Activated T-cell treated with anti-CD3 and anti-CD28 coated beads, Interleukin-2, amount 50 U/mL, for 4 hours (primary cell): ENCODE measurements around the gene NOL7. TPM values are rescaled to one million over a fixed set of nuclear protein-coding genes. Genes with fewer than 3 reads are reported as not detected.

Experiments used
- ATAC-seq, 2 donors: fragments of 200-7000 bp; cut with Tn5 transposase; one replicate each; pipeline ENCODE4 v1.10.0; 2021
- DNase-seq: peaks from one replicate; pipeline ENCODE4 v3.0.0-alpha.2; 2020
- H3K27me3 Mint-ChIP-seq: one replicate; pipeline ENCODE4 v1.8.0; 2021; ENCODE audit warnings: low read depth, mixed read lengths
- H3K36me3 Mint-ChIP-seq: one replicate; pipeline ENCODE4 v1.8.0; 2022; ENCODE audit warnings: mixed read lengths; ENCODE audit not compliant: insufficient read depth
- H3K4me1 Mint-ChIP-seq: one replicate; pipeline ENCODE4 v1.8.0; 2021; ENCODE audit warnings: low read depth, mixed read lengths
- H3K4me3 Mint-ChIP-seq: one replicate; pipeline ENCODE4 v1.8.0; 2021; ENCODE audit warnings: mild to moderate bottlenecking, moderate library complexity, mixed read lengths
- H3K9me3 Mint-ChIP-seq: one replicate; pipeline ENCODE4 v1.8.0; 2021; ENCODE audit warnings: mixed read lengths
- total RNA-seq, 3 donors: library from RNA; stranded (reverse); gene quantifications; one replicate each; pipeline ENCODE4 v1.2.1, GENCODE V29; 2021

Gene NOL7
- total RNA-seq, 3 donors from 2014 or later = 194 to 213 (median 201) TPM

DNA sequence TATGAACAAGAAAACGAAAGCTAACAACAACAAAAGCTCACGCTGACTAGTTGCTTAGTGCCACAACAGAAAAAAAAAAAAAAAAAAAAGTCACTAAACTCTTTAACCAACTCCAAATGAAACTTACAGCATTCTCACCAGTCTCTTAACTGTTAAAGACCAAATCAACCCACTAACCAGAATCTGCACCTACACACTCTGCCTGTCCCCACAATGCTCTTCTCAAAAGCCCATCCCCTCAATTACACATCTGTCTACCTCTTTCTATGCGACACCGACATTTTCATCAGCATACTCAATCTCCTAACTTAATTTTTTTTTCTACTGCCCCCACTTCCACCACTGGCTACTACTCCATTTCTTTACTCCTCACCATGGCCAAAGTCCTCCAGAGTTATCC lies 34.3 kb downstream of the NOL7 start:
- Mint-ChIP-seq H3K4me3 (no peak overlapping the region), H3K4me1 (peaks cover 18% of the 10 kb centered on the region), H3K9me3 (no peaks in the 10 kb centered on the region), H3K36me3 (peaks cover 20% of the 10 kb centered on the region), H3K27me3 (no peaks in the 10 kb centered on the region)
- ATAC-seq = no peak
- DNase-seq = no peak

DNA sequence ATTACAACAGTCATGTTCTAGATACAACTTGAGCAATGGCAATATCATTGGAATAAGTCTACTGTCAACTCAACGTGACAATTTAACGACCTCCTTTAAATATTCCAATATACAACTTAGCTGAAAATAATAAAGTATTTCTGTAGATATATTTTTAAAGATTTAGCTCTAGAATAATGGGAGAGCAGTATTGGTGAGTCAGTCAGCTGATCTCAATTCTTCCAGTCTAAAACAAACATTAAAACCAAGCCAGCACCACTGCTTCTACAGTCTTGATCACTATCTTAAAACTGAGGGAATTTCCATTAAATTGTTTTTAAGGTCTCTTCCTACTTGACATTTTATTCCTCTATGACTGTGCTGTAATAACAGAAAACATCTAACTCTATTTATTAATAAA lies 38.2 kb downstream of the NOL7 start:
- H3K27me3 Mint-ChIP-seq = no peaks in the 10 kb centered on the region
- ATAC-seq = no peak
- H3K4me1 Mint-ChIP-seq = peaks cover 25% of the 10 kb centered on the region
- H3K9me3 Mint-ChIP-seq = no peaks in the 10 kb centered on the region
- H3K36me3 Mint-ChIP-seq = peaks cover 20% of the 10 kb centered on the region
- no peak overlapping the region for H3K4me3 Mint-ChIP-seq
- DNase-seq = no peak

DNA sequence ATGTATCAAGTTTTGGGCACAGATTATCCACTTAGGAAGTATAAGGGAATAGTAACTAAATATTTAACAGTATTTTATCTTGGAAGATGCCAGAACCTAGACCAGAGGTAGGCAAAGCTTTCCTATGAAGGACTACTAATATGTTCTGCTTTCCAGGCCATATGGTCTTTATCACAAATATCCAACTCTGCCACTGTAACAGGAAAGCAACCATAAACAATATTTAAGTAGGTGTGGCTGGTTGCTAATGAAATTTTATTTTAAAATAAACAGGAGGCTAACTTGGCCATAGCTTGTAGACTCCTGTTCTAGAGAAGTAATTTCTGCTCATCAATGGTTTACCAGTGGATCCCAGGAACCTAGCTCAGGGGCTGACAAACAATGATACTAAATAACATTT lies 39.4 kb downstream of the NOL7 start:
- Mint-ChIP-seq H3K36me3 (peaks cover 18% of the 10 kb centered on the region), H3K4me3 (no peak overlapping the region), H3K4me1 (peaks cover 29% of the 10 kb centered on the region), H3K27me3 (no peaks in the 10 kb centered on the region), H3K9me3 (no peaks in the 10 kb centered on the region)
- DNase-seq = no peak
- no peak for ATAC-seq

DNA sequence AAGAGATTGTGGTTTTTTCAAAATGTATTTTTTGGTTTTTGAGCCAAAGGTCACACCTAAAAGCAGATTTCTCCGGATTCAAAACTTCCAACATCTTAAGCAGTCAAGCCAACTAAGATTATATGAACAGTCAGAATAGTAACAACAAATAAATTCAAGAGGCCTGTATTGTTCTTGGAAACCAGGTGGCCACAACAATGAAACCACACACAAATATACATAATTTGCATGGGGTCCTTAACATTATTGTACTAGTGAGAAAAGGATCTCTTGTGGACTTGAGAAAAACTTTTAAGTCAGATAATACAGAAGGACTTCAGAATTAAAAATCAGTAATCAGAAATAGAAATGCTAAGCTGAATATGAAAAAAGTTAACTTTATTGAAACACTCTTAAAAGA lies 40.6 kb downstream of the NOL7 start:
- Mint-ChIP-seq H3K27me3 (no peaks in the 10 kb centered on the region), H3K36me3 (peaks cover 14% of the 10 kb centered on the region), H3K9me3 (no peaks in the 10 kb centered on the region), H3K4me1 (peaks cover 32% of the 10 kb centered on the region), H3K4me3 (no peak overlapping the region)
- DNase-seq (no peak), ATAC-seq (no peak)

DNA sequence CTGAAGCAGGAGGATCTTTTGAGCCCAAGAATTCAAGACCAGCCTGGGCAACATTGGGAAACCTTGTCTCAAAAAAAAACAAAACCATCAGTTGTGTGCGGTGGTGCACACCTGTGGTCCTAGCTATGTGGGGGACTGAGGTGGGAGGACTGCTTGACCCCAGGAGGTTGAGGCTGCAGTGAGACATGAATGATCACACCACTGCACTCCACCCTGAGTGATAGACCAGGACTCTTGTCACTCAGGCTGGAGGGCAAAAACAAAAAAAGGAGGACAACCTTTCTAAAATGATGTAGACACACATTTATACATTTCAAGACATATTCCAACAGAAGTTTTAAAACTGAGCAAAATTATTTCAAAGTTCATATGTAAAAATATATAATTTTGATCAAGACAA lies 45.1 kb downstream of the NOL7 start:
- Mint-ChIP-seq H3K4me3 (no peak overlapping the region), H3K36me3 (peaks cover 8% of the 10 kb centered on the region), H3K4me1 (peaks cover 69% of the 10 kb centered on the region), H3K9me3 (no peaks in the 10 kb centered on the region), H3K27me3 (no peaks in the 10 kb centered on the region)
- ATAC-seq (no peak), DNase-seq (no peak)

DNA sequence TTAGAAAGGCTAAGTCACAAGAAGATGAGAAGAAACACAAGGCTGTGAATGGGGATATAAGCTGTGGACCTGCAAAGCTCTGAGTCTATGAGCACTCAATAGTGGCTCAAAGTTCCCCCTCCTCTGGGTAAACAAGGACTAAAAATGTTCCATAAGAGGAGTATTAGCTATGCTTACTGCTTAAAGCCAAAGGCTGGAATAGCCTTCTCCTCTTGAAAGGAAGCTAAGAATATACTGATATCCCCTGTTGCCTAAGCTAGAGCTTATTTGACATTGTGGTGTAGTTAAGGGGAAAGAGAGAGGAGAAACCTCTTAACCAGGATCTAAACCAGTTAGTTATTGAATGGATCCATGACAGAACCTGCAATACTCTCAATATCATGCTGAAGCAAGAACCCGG lies 45.8 kb downstream of the NOL7 start:
- peaks cover 72% of the 10 kb centered on the region for H3K4me1 Mint-ChIP-seq
- ATAC-seq = no peak
- DNase-seq = no peak
- H3K4me3 Mint-ChIP-seq = no peak overlapping the region
- H3K27me3 Mint-ChIP-seq = no peaks in the 10 kb centered on the region
- peaks cover 6% of the 10 kb centered on the region for H3K36me3 Mint-ChIP-seq
- no peaks in the 10 kb centered on the region for H3K9me3 Mint-ChIP-seq

DNA sequence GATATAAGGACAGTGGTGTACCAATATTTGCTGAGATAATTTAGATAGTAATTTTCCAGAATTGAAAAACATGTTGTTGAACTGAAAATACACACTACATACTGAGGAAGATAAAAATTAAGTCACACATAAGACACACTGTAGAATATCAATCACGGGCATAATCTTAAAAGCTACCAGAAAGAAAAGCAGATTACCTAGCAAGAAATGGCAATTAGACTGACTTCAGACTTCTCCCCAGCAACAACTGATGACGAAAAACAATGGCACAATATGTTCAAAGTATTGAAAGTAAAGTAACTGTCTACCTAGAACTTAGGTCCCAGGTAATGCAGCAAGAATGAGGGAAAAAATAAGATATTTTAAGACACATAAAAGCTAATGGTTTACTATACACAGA lies 46.5 kb downstream of the NOL7 start:
- H3K9me3 Mint-ChIP-seq = no peaks in the 10 kb centered on the region
- no peaks in the 10 kb centered on the region for H3K27me3 Mint-ChIP-seq
- H3K36me3 Mint-ChIP-seq = peaks cover 3% of the 10 kb centered on the region
- no peak overlapping the region for H3K4me3 Mint-ChIP-seq
- no peak for ATAC-seq
- no peak for DNase-seq
- H3K4me1 Mint-ChIP-seq = peaks cover 75% of the 10 kb centered on the region

DNA sequence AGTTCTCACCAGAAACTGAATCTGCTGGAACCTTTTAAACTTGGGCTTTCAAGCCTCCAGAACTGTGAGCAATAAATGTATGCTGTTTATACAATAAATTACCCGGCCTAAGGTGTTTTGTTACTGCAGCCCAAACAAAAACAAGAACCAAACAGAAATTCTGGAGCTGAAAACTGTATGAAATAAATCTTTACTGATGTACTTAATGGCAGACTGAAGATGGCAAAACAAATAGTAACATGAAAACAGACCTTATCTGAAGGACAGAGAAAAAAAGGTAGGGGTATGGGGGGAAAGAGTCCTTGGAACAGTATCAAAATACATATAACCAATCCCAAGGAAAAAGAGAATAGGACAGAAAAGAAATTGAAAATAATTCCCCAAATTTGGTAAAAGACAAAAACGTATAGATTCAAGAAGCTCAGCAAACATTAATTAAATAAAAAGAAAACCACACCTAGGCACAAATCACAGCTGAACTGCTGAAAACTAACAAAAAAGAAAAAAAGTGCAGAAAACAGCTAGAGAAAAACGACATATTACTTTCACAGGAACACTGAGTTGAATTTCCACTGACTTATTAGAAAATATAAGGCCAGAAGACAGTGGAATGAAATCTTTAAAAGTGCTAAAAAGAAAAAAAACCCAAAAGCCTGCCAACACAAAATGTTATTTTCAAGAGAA lies 47.7 kb downstream of the NOL7 start:
- Mint-ChIP-seq H3K4me1 (peaks cover 85% of the 10 kb centered on the region), H3K9me3 (no peaks in the 10 kb centered on the region), H3K4me3 (no peak overlapping the region), H3K27me3 (no peaks in the 10 kb centered on the region), H3K36me3 (peaks cover 3% of the 10 kb centered on the region)
- no peak for ATAC-seq
- no peak for DNase-seq

DNA sequence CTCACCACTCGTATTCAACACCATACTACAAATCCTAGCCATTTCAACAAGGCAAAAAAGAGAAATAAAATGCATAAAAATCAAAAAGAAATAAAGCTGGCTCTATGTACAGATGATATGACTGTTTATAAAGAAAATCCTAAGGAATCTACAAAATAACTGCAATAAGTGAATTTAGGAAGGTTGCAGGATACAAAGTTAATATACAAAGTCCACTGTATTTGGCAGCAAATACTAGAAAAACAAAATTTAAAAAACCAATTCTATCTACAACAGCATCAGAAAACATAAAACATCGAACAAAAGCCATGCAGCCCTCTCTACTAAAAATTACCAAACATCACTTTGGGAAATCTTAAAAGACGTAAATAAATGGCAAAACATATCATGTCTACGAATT lies 48.9 kb downstream of the NOL7 start:
- Mint-ChIP-seq H3K27me3 (no peaks in the 10 kb centered on the region), H3K4me1 (peaks cover 91% of the 10 kb centered on the region), H3K36me3 (peaks cover 5% of the 10 kb centered on the region), H3K4me3 (no peak overlapping the region), H3K9me3 (no peaks in the 10 kb centered on the region)
- no peak for DNase-seq
- ATAC-seq = no peak

DNA sequence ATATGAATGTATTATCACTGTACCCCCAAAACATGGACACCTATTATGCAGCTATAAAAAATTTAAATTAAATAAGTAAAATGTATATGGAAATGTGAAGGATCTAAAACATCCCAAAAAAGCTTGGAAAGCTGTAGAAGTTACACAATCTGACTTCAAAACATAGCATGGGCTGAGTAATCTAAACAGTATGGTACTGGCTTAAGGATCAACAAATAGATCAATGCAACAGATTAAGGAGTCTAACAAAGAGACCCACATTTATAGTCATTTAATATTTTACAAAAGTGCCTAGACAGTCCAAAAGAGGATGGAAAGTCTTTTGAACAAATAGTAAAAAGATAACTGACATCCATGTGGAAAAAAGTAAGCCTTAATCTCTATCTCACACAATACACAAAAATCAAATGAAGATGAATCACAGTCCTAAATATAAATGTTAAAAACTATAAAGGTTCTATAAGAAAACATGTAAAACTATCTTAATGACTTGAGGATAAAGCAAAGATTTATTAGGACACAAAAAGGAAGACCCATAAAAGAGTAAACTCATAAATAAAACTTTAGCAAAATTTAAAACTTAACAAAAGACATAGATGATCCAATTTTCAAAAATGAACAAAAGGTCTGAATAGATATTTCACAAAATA lies 49.7 kb downstream of the NOL7 start:
- H3K36me3 Mint-ChIP-seq = peaks cover 5% of the 10 kb centered on the region

DNA sequence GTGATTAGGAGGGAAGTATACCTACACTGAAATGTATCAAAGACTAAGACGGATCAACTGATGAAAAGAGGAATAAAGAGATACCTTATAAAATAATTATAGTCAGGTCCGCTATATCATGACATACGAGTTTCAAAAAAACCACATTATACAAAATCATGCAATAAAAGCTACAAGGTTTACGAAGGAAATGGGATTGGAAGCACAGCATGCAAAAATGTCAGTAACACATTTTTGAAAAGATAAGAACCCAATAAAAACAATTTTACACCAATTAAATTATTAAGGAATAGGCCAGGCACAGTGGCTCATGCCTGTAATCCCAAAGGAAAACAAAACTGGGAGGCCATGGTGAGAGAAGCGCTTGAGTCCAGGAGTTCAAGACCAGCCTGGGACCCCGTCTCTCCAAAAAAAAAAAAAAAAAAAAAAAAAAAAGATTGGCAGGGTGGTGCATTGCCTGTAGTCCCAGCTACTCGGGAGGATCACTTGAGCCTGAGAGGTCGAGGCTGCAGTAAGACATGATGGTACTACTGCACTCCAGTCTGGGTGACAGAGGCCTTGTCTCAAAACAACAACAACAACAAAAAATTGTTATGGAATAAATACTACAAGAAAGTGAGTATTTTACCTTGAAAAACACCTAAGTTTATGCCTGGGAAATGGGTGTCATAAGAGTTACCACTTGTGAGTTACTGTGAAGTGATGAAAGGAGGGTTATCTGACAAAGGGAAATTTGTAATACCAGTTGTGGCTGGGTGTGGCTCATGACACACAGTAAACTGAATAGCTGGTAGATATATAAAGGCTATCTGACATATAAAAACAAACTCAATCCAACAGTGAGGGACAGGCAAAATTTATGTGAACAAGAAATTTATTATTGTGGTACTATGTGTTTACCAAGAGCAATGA lies 51.3 kb downstream of the NOL7 start:
- DNase-seq = no peak
- Mint-ChIP-seq H3K4me3 (no peak overlapping the region), H3K36me3 (peaks cover 2% of the 10 kb centered on the region), H3K4me1 (peaks cover 88% of the 10 kb centered on the region), H3K9me3 (no peaks in the 10 kb centered on the region), H3K27me3 (no peaks in the 10 kb centered on the region)
- peak; percentile 79 to 86 for ATAC-seq

More for the DNA sequence above, 49.7 kb downstream of the NOL7 start:
- H3K4me3 Mint-ChIP-seq = no peak overlapping the region
- DNase-seq (no peak), ATAC-seq (no peak)
- peaks cover 94% of the 10 kb centered on the region for H3K4me1 Mint-ChIP-seq
- no peaks in the 10 kb centered on the region for H3K27me3 Mint-ChIP-seq
- no peaks in the 10 kb centered on the region for H3K9me3 Mint-ChIP-seq

DNA sequence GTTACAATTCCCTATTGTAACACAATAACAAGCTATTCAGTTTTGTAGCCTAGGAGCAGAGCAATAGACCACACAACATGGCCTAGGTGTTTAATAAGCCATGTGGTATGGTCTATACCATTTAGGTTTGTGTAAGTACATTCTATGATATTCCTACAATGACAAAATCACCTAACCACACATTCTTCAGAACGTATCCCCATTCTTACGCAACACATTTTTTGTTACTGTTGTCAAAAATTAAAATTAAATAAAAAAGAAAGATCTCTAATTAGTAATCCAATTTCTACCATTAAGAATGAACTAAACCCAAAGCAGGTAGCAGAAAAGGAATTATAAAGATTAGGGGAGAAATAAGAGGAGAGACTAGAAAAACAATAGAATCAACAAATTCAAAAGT lies 52.5 kb downstream of the NOL7 start:
- no peaks in the 10 kb centered on the region for H3K27me3 Mint-ChIP-seq
- H3K36me3 Mint-ChIP-seq = peaks cover 2% of the 10 kb centered on the region
- no peak for ATAC-seq
- H3K9me3 Mint-ChIP-seq = no peaks in the 10 kb centered on the region
- no peak for DNase-seq
- peaks cover 89% of the 10 kb centered on the region for H3K4me1 Mint-ChIP-seq
- H3K4me3 Mint-ChIP-seq = no peak overlapping the region

DNA sequence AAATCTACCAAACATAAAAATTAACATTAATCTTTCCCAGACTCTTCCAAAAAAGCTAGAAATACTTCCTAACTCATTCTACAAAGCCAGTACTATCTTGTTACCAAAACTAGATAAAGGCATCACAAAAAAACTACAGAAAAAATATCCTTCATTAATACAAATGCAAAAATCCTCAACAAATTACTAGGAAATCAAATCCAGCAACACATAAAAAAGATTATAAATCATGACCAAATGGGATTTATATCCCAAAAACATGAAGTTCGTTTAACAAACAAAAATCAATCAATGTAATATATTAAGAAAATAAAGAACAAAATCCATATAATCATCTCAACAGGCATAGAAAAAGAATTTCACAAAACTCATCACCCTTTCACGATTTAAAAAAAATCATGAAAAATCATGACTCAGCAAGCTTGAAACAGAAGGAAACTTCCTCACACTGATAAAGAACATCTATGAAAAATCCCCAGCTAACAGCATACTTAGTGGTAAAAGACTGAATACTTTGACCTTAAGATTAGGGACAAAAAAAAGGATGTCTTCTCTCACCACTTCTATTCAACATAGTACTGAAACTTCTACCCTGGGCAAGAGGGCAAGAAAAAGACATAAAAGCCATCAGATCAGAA lies 53.3 kb downstream of the NOL7 start:
- peak; percentile 60 for ATAC-seq
- Mint-ChIP-seq H3K9me3 (no peaks in the 10 kb centered on the region), H3K4me3 (peak overlapping the region; percentile 54), H3K27me3 (no peaks in the 10 kb centered on the region), H3K4me1 (peaks cover 89% of the 10 kb centered on the region), H3K36me3 (peaks cover 5% of the 10 kb centered on the region)
- DNase-seq = no peak

DNA sequence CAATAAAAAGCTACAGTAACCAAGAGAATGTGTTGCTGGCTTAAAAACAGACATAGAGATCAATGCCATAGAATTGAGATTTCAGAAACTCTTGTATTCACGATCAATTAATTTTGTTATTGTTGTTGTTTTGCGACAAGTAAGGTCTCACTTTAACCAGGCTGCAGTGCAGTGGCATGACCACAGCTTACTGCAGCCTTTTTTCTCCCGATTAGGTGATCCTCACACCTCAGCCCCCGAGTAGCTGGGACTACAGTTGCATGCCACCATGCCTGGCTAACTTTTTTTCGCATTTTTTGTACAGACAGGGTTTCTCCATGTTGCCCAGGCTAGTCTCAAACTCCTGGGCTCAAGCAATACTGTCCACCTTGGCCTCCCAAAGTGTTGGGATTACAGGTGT lies 54.3 kb downstream of the NOL7 start:
- Mint-ChIP-seq H3K36me3 (peaks cover 5% of the 10 kb centered on the region), H3K9me3 (no peaks in the 10 kb centered on the region), H3K4me1 (peaks cover 85% of the 10 kb centered on the region), H3K4me3 (no peak overlapping the region), H3K27me3 (no peaks in the 10 kb centered on the region)
- ATAC-seq = no peak
- DNase-seq = no peak
